Trophoblast cell (in vitro differentiated cells and primary cell): ENCODE measurements around the gene RAP1GAP.

ENCODE experiments used
- DNase-seq, 2 donors: peaks; one replicate each; pipeline ENCODE4 v3.0.0-alpha.2; 2016
- H2AFZ ChIP-seq: 2 replicates; pipeline ENCODE4 v1.6.1; 2013; ENCODE audit warnings: low read length, moderate library complexity, mild to moderate bottlenecking; ENCODE audit not compliant: insufficient read depth, poor library complexity
- H2AK5ac ChIP-seq: 2 replicates; pipeline ENCODE4 v1.6.1; 2013; ENCODE audit warnings: mild to moderate bottlenecking, low read length
- H2BK120ac ChIP-seq: 2 replicates; pipeline ENCODE4 v1.6.1; 2013; ENCODE audit warnings: low read length, mild to moderate bottlenecking, moderate library complexity; ENCODE audit not compliant: insufficient read depth, poor library complexity
- H2BK12ac ChIP-seq: 2 replicates; pipeline ENCODE4 v1.6.1; 2013; ENCODE audit warnings: mild to moderate bottlenecking, low read length, moderate library complexity
- H2BK5ac ChIP-seq: 2 replicates; pipeline ENCODE4 v1.6.1; 2013; ENCODE audit warnings: low read length, low read depth, moderate library complexity, mild to moderate bottlenecking; ENCODE audit not compliant: poor library complexity
- H3K14ac ChIP-seq: 2 replicates; pipeline ENCODE4 v1.6.1; 2013; ENCODE audit warnings: mild to moderate bottlenecking, low read length
- H3K18ac ChIP-seq: 2 replicates; pipeline ENCODE4 v1.6.1; 2013; ENCODE audit warnings: mild to moderate bottlenecking, low read length
- H3K23ac ChIP-seq: 2 replicates; pipeline ENCODE4 v1.6.1; 2013; ENCODE audit warnings: low read length
- H3K27ac ChIP-seq: 2 replicates; pipeline ENCODE4 v1.5.1; 2013; ENCODE audit warnings: low read depth, mild to moderate bottlenecking, inconsistent platforms, low read length, moderate library complexity
- H3K27me3 ChIP-seq: 2 replicates; pipeline ENCODE4 v1.6.1; 2013; ENCODE audit warnings: inconsistent platforms, mild to moderate bottlenecking, low read length, moderate library complexity; ENCODE audit not compliant: insufficient read depth
- H3K36me3 ChIP-seq, 2 experiments: 1 replicate in 1 of 2; 2 replicates in 1 of 2; pipeline ENCODE4 v1.6.1; 2013; ENCODE audit warnings: low read length in 2 of 2, mild to moderate bottlenecking in 2 of 2, moderate library complexity in 1 of 2; ENCODE audit not compliant: insufficient read depth in 2 of 2, control insufficient read depth in 1 of 2
- H3K4ac ChIP-seq: 2 replicates; pipeline ENCODE4 v1.6.1; 2013; ENCODE audit warnings: low read depth, mild to moderate bottlenecking, low read length, moderate library complexity
- H3K4me1 ChIP-seq, 2 experiments: 1 replicate in 1 of 2; 2 replicates in 1 of 2; pipeline ENCODE4 v1.6.1; 2013; ENCODE audit warnings: low read length in 2 of 2, mild to moderate bottlenecking in 2 of 2, moderate library complexity in 1 of 2; ENCODE audit not compliant: insufficient read depth in 2 of 2, control insufficient read depth in 1 of 2
- H3K4me2 ChIP-seq: 2 replicates; pipeline ENCODE4 v1.6.1; 2013; ENCODE audit warnings: inconsistent platforms, mild to moderate bottlenecking, low read length, moderate library complexity
- H3K4me3 ChIP-seq: 2 replicates; pipeline ENCODE4 v1.5.1; 2013; ENCODE audit warnings: mild to moderate bottlenecking, low read depth, low read length, inconsistent platforms
- H3K79me1 ChIP-seq: one replicate; pipeline ENCODE4 v1.6.1; 2013; ENCODE audit warnings: low read length
- H3K79me2 ChIP-seq: 2 replicates; pipeline ENCODE4 v1.6.1; 2013; ENCODE audit warnings: low read length, mild to moderate bottlenecking; ENCODE audit not compliant: control insufficient read depth, insufficient read depth, poor library complexity
- H3K9ac ChIP-seq: 2 replicates; pipeline ENCODE4 v1.6.1; 2013; ENCODE audit warnings: mild to moderate bottlenecking, low read length
- H3K9me3 ChIP-seq: 2 replicates; pipeline ENCODE4 v1.6.1; 2013; ENCODE audit warnings: low read depth, mild to moderate bottlenecking, control low read depth, inconsistent platforms, low read length; ENCODE audit not compliant: insufficient read depth
- H4K12ac ChIP-seq: 2 replicates; pipeline ENCODE4 v1.6.1; 2013; ENCODE audit warnings: low read depth, mild to moderate bottlenecking, low read length, moderate library complexity
- H4K8ac ChIP-seq: 2 replicates; pipeline ENCODE4 v1.6.1; 2013; ENCODE audit warnings: low read depth, mild to moderate bottlenecking, low read length, moderate library complexity
- H4K91ac ChIP-seq: one replicate; pipeline ENCODE4 v1.6.1; 2013; ENCODE audit warnings: low read depth, mild to moderate bottlenecking, low read length, moderate library complexity
- WGBS: extraction: QIAGEN DNeasy Blood & Tissue Kit; methylation state at CpG from one replicate; pipeline ENCODE4 v1.1.7; 2013; ENCODE audit warnings: missing lambda C conversion rate; ENCODE audit not compliant: insufficient read length, insufficient coverage; ENCODE audit errors: extremely low coverage; 5-methylcytosine and 5-hydroxymethylcytosine counted together

Gene RAP1GAP

DNA sequence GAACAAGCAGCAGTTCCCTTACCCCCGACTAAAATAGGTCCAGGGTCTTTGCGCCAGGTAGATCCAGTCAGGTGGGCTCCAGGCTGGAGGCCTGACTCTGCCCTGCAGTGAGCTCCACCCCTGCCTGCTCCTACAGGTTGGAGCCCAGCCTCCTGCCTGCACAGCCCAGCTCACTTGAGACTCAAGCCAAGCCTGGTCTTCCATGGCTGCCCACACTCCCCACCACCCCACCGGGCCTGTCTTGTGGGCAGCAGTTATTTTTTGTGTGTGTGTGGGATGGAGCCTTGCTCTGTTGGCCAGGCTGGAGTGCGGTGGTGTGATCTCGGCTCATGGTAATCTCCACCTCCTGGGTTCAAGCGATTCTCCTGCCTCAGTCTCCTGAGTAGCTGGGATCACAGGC is 28.5 kb downstream of the RAP1GAP start:
- Histone ChIP-seq H2BK5ac (no peak overlapping the region), H3K36me3 (no peaks in the 10 kb centered on the region), H3K4me3 (peak overlapping the region; percentile 23), H4K12ac (no peak overlapping the region), H3K9ac (no peak overlapping the region), H2BK120ac (no peak overlapping the region), H2AFZ (no peak overlapping the region), H4K8ac (no peak overlapping the region), H2AK5ac (no peak overlapping the region), H3K14ac (no peak overlapping the region), H3K23ac (no peak overlapping the region), H3K27ac (no peak overlapping the region), H3K27me3 (no peaks in the 10 kb centered on the region), H2BK12ac (no peak overlapping the region), H3K9me3 (peaks cover 6% of the 10 kb centered on the region), H3K79me1 (no peaks in the 10 kb centered on the region), H3K4ac (no peak overlapping the region), H4K91ac (no peak overlapping the region), H3K18ac (no peak overlapping the region), H3K79me2 (no peaks in the 10 kb centered on the region), H3K4me2 (no peak overlapping the region), H3K4me1 (peaks cover 4 to 6% of the 10 kb centered on the region in 2 experiments)
- no CpG with 5 or more reads among the region's 6 CpGs for WGBS
- DNase-seq = no peak

DNA sequence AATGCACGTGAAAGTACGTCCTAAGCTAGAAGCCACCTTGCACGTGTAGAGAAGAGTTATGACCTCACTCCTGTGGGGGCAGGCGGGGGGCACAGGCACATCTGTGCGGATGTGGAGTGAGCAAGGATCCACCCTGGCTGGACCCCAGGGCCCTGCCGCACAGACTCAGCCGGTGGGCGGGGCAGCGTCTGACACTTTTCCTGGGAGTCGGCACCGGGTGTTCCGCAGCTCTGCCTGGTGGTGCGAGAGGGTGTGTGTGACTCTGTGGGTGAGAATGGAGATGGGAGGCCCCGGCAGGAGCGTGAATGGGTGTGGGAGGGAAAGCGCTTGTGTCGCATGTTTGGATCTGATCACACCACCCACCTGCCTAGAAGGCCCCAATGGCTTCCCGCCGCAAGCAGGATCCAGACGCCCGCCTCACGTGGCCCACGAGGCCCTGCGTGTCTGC is 29.5 kb downstream of the RAP1GAP start:
- Histone ChIP-seq H3K27me3 (no peaks in the 10 kb centered on the region), H2BK5ac (no peak overlapping the region), H3K4ac (no peak overlapping the region), H3K79me2 (no peaks in the 10 kb centered on the region), H3K9ac (no peak overlapping the region), H3K4me1 (peaks cover 4 to 6% of the 10 kb centered on the region in 2 experiments), H3K27ac (no peak overlapping the region), H4K8ac (no peak overlapping the region), H3K4me3 (no peak overlapping the region), H2AK5ac (no peak overlapping the region), H4K91ac (no peak overlapping the region), H2AFZ (no peak overlapping the region), H3K4me2 (no peak overlapping the region), H3K36me3 (no peaks in the 10 kb centered on the region), H2BK120ac (no peak overlapping the region), H3K9me3 (peaks cover 6% of the 10 kb centered on the region), H4K12ac (no peak overlapping the region), H3K14ac (no peak overlapping the region), H2BK12ac (no peak overlapping the region), H3K79me1 (no peaks in the 10 kb centered on the region), H3K18ac (no peak overlapping the region), H3K23ac (no peak overlapping the region)
- no peak for DNase-seq
- no CpG with 5 or more reads among the region's 24 CpGs for WGBS

GRCh38 chr1:21638531-21639341 is 30.4 kb downstream of the RAP1GAP start:
- Histone ChIP-seq H3K36me3 (no peaks in the 10 kb centered on the region), H2AK5ac (no peak overlapping the region), H3K79me1 (no peaks in the 10 kb centered on the region), H3K27me3 (no peaks in the 10 kb centered on the region), H3K14ac (no peak overlapping the region), H2BK120ac (no peak overlapping the region), H4K8ac (no peak overlapping the region), H2AFZ (no peak overlapping the region), H4K12ac (no peak overlapping the region), H2BK5ac (no peak overlapping the region), H3K9me3 (peaks cover 6% of the 10 kb centered on the region), H3K9ac (no peak overlapping the region), H3K4ac (no peak overlapping the region), H3K18ac (no peak overlapping the region), H3K4me1 (peaks cover 4 to 6% of the 10 kb centered on the region in 2 experiments), H2BK12ac (no peak overlapping the region), H3K27ac (no peak overlapping the region), H3K23ac (no peak overlapping the region), H4K91ac (no peak overlapping the region), H3K4me3 (no peak overlapping the region), H3K4me2 (no peak overlapping the region), H3K79me2 (no peaks in the 10 kb centered on the region)
- WGBS = no CpG with 5 or more reads among the region's 10 CpGs
- DNase-seq = peak in 1 of 2 donors; percentile 48

DNA sequence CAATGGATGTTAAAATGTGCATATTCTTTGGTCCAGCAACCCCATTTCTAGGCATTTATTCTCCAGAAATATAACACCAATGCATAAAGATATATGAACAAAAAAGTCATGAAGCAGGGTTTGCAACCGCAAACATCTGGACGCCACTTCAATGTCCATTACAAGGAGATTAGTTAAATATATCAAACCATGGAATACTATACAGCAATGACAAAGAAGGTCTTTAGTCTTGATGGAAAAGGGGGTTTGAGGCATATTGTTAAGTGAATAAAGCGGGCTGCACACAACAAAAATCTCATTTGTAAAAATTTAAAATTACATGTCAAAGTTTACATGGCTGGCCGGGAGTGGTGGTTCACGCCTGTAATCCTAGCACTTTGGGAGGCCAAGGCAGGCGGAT is 31.6 kb downstream of the RAP1GAP start:
- no peak overlapping the region for H3K18ac ChIP-seq
- H3K4me2 ChIP-seq = no peak overlapping the region
- DNase-seq = no peak
- WGBS = no CpG with 5 or more reads among the region's 6 CpGs
- H2BK12ac ChIP-seq = no peak overlapping the region
- no peak overlapping the region for H3K9ac ChIP-seq
- no peak overlapping the region for H2AFZ ChIP-seq
- no peaks in the 10 kb centered on the region for H3K79me2 ChIP-seq
- H3K4ac ChIP-seq = no peak overlapping the region
- no peak overlapping the region for H3K27ac ChIP-seq
- H2BK120ac ChIP-seq = no peak overlapping the region
- H3K14ac ChIP-seq = no peak overlapping the region
- H3K9me3 ChIP-seq = peaks cover 6% of the 10 kb centered on the region
- H3K4me3 ChIP-seq = no peak overlapping the region
- no peaks in the 10 kb centered on the region for H3K36me3 ChIP-seq
- no peaks in the 10 kb centered on the region for H3K27me3 ChIP-seq
- peaks cover 4 to 6% of the 10 kb centered on the region in 2 experiments for H3K4me1 ChIP-seq
- no peak overlapping the region for H4K8ac ChIP-seq
- H3K79me1 ChIP-seq = no peaks in the 10 kb centered on the region
- no peak overlapping the region for H4K12ac ChIP-seq
- H2BK5ac ChIP-seq = no peak overlapping the region
- H4K91ac ChIP-seq = no peak overlapping the region
- no peak overlapping the region for H3K23ac ChIP-seq
- no peak overlapping the region for H2AK5ac ChIP-seq
